HEK293T (cell line): ENCODE measurements around the gene TXLNB.

Experiments used
- ELF4 ChIP-seq: fragments of 450-650 bp; IDR thresholded peaks from 2 replicates; pipeline ENCODE4 v1.6.1; 2017; ENCODE audit warnings: antibody characterized with exemption
- FOXM1 ChIP-seq: fragments of 450-650 bp; IDR thresholded peaks from 2 replicates; pipeline ENCODE4 v1.6.1; 2017; ENCODE audit warnings: mild to moderate bottlenecking, borderline replicate concordance
- LEF1 ChIP-seq: fragments of 450-650 bp; IDR thresholded peaks from 2 replicates; pipeline ENCODE4 v1.6.1; 2017; ENCODE audit warnings: mild to moderate bottlenecking, borderline replicate concordance
- NFRKB ChIP-seq: fragments of 450-650 bp; IDR thresholded peaks from 2 replicates; pipeline ENCODE4 v1.6.1; 2016; ENCODE audit warnings: mild to moderate bottlenecking, moderate library complexity
- SP1 ChIP-seq: fragments of 450-650 bp; IDR thresholded peaks from 2 replicates; pipeline ENCODE4 v1.6.1; 2017
- TARDBP ChIP-seq: fragments of 450-650 bp; IDR thresholded peaks from 2 replicates; pipeline ENCODE4 v1.6.1; 2016

DNA sequence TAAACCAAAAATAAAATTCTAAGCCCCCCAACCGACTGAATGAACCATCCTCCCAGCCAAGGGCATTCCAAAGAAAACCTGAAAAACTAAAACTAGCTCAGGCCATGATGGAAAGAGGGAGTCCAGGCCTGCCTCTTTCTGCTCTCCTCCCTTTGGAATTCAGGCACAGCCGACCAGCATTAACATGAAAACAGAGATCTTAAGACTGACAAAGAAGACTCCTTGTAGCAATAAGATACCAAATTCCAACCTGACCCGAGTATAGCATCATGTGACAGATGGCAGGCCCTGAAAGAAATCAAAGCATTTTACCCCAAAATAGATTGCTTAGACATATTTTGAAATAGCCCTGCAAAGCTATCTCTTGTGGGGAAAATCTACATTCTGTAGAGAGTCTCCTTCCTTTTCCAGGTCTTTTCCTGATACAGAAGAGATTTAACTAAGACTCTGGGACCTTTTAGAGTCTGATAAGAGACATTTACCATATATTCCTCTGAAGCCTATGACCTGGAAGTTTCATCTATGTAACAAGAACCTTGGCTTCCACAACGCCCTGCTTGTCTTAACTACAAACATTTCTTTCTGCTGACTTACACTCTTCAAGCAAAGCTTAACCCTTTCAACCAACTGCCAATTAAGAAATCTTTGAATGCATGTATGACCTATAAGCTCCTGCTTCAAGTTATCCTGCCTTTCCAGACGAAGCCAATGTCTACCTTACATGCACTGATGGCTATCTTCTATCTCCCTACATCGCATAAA lies 22.2 kb upstream of the TXLNB start:
- TF ChIP-seq FOXM1 (no peak), NFRKB (no peak), SP1 (no peak), ELF4 (no peak), LEF1 (no peak), TARDBP (no peak)
